ENCODE data around the gene PGBD2. TPM values are rescaled to one million over a fixed set of nuclear protein-coding genes. Genes with fewer than 3 reads are reported as not detected.
A peak's percentile ranks its signal among the peaks of the same experiment; 100 is the strongest.

The PGBD2 gene
- total and polyA plus RNA-seq, 9 of the 15 experiments (the other 6 are each of a cell fraction or from before 2014, with no cell fraction given): 11.9 to 21.8 (median 14.7) TPM

DNA sequence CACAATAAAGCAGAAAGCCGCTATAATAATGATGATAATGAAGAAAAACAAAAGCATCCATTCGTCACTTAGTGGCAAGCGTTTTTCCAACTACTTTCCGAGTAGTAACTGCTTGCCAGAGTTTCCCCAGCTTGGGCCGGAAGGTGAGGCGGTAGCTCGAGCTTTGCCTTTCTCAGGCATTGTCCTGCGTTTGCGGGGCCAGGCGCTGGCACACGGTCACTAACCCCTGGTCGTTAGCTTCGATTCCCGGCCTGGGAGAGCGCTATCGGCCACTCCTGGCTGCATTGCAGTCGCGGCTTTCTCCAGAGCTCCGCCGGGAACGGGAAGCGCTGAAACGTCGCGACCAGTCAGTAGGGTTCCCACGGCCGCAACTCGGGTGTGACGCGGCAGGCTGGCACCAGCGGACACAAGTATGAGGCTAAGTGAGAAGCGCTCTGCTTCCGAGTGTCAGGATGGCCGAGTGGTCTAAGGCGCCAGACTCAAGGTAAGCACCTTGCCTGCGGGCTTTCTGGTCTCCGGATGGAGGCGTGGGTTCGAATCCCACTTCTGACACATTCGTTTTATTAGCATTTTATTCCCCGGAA is 32.5 kb upstream of the PGBD2 start (continued):
- TF ChIP-seq, protein P1, sequence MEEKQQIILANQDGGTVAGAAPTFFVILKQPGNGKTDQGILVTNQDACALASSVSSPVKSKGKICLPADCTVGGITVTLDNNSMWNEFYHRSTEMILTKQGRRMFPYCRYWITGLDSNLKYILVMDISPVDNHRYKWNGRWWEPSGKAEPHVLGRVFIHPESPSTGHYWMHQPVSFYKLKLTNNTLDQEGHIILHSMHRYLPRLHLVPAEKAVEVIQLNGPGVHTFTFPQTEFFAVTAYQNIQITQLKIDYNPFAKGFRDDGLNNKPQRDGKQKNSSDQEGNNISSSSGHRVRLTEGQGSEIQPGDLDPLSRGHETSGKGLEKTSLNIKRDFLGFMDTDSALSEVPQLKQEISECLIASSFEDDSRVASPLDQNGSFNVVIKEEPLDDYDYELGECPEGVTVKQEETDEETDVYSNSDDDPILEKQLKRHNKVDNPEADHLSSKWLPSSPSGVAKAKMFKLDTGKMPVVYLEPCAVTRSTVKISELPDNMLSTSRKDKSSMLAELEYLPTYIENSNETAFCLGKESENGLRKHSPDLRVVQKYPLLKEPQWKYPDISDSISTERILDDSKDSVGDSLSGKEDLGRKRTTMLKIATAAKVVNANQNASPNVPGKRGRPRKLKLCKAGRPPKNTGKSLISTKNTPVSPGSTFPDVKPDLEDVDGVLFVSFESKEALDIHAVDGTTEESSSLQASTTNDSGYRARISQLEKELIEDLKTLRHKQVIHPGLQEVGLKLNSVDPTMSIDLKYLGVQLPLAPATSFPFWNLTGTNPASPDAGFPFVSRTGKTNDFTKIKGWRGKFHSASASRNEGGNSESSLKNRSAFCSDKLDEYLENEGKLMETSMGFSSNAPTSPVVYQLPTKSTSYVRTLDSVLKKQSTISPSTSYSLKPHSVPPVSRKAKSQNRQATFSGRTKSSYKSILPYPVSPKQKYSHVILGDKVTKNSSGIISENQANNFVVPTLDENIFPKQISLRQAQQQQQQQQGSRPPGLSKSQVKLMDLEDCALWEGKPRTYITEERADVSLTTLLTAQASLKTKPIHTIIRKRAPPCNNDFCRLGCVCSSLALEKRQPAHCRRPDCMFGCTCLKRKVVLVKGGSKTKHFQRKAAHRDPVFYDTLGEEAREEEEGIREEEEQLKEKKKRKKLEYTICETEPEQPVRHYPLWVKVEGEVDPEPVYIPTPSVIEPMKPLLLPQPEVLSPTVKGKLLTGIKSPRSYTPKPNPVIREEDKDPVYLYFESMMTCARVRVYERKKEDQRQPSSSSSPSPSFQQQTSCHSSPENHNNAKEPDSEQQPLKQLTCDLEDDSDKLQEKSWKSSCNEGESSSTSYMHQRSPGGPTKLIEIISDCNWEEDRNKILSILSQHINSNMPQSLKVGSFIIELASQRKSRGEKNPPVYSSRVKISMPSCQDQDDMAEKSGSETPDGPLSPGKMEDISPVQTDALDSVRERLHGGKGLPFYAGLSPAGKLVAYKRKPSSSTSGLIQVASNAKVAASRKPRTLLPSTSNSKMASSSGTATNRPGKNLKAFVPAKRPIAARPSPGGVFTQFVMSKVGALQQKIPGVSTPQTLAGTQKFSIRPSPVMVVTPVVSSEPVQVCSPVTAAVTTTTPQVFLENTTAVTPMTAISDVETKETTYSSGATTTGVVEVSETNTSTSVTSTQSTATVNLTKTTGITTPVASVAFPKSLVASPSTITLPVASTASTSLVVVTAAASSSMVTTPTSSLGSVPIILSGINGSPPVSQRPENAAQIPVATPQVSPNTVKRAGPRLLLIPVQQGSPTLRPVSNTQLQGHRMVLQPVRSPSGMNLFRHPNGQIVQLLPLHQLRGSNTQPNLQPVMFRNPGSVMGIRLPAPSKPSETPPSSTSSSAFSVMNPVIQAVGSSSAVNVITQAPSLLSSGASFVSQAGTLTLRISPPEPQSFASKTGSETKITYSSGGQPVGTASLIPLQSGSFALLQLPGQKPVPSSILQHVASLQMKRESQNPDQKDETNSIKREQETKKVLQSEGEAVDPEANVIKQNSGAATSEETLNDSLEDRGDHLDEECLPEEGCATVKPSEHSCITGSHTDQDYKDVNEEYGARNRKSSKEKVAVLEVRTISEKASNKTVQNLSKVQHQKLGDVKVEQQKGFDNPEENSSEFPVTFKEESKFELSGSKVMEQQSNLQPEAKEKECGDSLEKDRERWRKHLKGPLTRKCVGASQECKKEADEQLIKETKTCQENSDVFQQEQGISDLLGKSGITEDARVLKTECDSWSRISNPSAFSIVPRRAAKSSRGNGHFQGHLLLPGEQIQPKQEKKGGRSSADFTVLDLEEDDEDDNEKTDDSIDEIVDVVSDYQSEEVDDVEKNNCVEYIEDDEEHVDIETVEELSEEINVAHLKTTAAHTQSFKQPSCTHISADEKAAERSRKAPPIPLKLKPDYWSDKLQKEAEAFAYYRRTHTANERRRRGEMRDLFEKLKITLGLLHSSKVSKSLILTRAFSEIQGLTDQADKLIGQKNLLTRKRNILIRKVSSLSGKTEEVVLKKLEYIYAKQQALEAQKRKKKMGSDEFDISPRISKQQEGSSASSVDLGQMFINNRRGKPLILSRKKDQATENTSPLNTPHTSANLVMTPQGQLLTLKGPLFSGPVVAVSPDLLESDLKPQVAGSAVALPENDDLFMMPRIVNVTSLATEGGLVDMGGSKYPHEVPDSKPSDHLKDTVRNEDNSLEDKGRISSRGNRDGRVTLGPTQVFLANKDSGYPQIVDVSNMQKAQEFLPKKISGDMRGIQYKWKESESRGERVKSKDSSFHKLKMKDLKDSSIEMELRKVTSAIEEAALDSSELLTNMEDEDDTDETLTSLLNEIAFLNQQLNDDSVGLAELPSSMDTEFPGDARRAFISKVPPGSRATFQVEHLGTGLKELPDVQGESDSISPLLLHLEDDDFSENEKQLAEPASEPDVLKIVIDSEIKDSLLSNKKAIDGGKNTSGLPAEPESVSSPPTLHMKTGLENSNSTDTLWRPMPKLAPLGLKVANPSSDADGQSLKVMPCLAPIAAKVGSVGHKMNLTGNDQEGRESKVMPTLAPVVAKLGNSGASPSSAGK (IDR thresholded peaks at IDR 0.05): 0 out of 2 replicates have a peak, but pooled peaks have one; percentile 1
- no peak for TF ChIP-seq SIRT6 (IDR thresholded peaks at IDR 0.05; ENCODE audit: low read depth, low read length)
- peak; percentile 97 for TF ChIP-seq CREM (IDR thresholded peaks at IDR 0.05; ENCODE audit: low read depth)
- no peak for TF ChIP-seq ZNF785 (CRISPR knock-in tag; IDR thresholded peaks at IDR 0.05)
- TF ChIP-seq NFE2 (IDR thresholded peaks at IDR 0.05; ENCODE audit: low read depth): peak; percentile 73
- no peak for TF ChIP-seq BRD4 (IDR thresholded peaks at IDR 0.05)
- TF ChIP-seq, protein P2, sequence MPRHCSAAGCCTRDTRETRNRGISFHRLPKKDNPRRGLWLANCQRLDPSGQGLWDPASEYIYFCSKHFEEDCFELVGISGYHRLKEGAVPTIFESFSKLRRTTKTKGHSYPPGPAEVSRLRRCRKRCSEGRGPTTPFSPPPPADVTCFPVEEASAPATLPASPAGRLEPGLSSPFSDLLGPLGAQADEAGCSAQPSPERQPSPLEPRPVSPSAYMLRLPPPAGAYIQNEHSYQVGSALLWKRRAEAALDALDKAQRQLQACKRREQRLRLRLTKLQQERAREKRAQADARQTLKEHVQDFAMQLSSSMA (CRISPR knock-in tag; IDR thresholded peaks at IDR 0.05): no peak
- TF ChIP-seq, protein P3, sequence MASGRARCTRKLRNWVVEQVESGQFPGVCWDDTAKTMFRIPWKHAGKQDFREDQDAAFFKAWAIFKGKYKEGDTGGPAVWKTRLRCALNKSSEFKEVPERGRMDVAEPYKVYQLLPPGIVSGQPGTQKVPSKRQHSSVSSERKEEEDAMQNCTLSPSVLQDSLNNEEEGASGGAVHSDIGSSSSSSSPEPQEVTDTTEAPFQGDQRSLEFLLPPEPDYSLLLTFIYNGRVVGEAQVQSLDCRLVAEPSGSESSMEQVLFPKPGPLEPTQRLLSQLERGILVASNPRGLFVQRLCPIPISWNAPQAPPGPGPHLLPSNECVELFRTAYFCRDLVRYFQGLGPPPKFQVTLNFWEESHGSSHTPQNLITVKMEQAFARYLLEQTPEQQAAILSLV (tag; IDR thresholded peaks at IDR 0.05): no peak
- TF ChIP-seq ZNF431 (CRISPR knock-in tag; IDR thresholded peaks at IDR 0.05): peak; percentile 51; the same call in 1 of the 2 replicates
- TF ChIP-seq ZNF316 (IDR thresholded peaks at IDR 0.05): peak; percentile 49; the same call in 1 of the 2 replicates
- peak; percentile 77 for TF ChIP-seq NFIC (IDR thresholded peaks at IDR 0.05)
- TF ChIP-seq, protein P4, sequence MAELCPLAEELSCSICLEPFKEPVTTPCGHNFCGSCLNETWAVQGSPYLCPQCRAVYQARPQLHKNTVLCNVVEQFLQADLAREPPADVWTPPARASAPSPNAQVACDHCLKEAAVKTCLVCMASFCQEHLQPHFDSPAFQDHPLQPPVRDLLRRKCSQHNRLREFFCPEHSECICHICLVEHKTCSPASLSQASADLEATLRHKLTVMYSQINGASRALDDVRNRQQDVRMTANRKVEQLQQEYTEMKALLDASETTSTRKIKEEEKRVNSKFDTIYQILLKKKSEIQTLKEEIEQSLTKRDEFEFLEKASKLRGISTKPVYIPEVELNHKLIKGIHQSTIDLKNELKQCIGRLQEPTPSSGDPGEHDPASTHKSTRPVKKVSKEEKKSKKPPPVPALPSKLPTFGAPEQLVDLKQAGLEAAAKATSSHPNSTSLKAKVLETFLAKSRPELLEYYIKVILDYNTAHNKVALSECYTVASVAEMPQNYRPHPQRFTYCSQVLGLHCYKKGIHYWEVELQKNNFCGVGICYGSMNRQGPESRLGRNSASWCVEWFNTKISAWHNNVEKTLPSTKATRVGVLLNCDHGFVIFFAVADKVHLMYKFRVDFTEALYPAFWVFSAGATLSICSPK (IDR thresholded peaks at IDR 0.05; ENCODE audit: borderline replicate concordance): no peak
- no peak for TF ChIP-seq PCBP1 (IDR thresholded peaks at IDR 0.05; ENCODE audit: low read depth, low read length, poor library complexity, severe bottlenecking)
